ENCODE results near the gene ZC3HAV1.
"Not testable (repeated sequence)": the region's sequence is repeated elsewhere in the genome, so short reads cannot be mapped to it uniquely, and the experiment has no call there.

The ZC3HAV1 gene

GRCh38 chr7:139071680-139072079 is 37.8 kb downstream of the ZC3HAV1 start:
- Histone ChIP-seq H3K36me3 (replicated peaks) (peaks cover 63% of the 10 kb centered on the region), H3K4me3 (no peak overlapping the region), H3K9me3 (no peaks in the 10 kb centered on the region), H3K4me1 (no peaks in the 10 kb centered on the region), H3K27me3 (ENCODE audit: low read depth) (no peaks in the 10 kb centered on the region)
- in situ Hi-C loops (cut with MboI; ENCODE audit: low sequenced_read_pairs): loop anchor here (10.0 kb wide), 1 partner anchor 187 kb away; no protein-coding TSS in a partner anchor
- DNase-seq (ENCODE audit: low spot score in 2 of 2): no peak

- H3K36me3 ChIP-seq (replicated peaks): peaks cover 73% of the 10 kb centered on the region
- DNase-seq (ENCODE audit: low spot score in 2 of 2): no peak
- no peaks in the 10 kb centered on the region for H3K9me3 ChIP-seq
- in situ Hi-C loops (cut with MboI; ENCODE audit: low sequenced_read_pairs): no loop called here
- H3K4me1 ChIP-seq: no peaks in the 10 kb centered on the region
- H3K27me3 ChIP-seq (ENCODE audit: low read depth): no peaks in the 10 kb centered on the region
- no peak overlapping the region for H3K4me3 ChIP-seq
These were observed 40.7 kb downstream of the ZC3HAV1 start for GRCh38 chr7:139068544-139069399.

GRCh38 chr7:139066315-139066714 is 43.2 kb downstream of the ZC3HAV1 start:
- Histone ChIP-seq H3K4me3 (no peak overlapping the region), H3K36me3 (replicated peaks) (peaks cover 50% of the 10 kb centered on the region), H3K9me3 (no peaks in the 10 kb centered on the region), H3K27me3 (ENCODE audit: low read depth) (no peaks in the 10 kb centered on the region), H3K4me1 (no peaks in the 10 kb centered on the region)
- no peak for DNase-seq (ENCODE audit: low spot score in 2 of 2)
- in situ Hi-C loops (cut with MboI; ENCODE audit: low sequenced_read_pairs): no loop called here

GRCh38 chr7:139065323-139065722 is 44.2 kb downstream of the ZC3HAV1 start:
- H3K4me1 ChIP-seq: no peaks in the 10 kb centered on the region
- no peaks in the 10 kb centered on the region for H3K27me3 ChIP-seq (ENCODE audit: low read depth)
- in situ Hi-C loops (cut with MboI; ENCODE audit: low sequenced_read_pairs): no loop called here
- H3K36me3 ChIP-seq (replicated peaks): peaks cover 56% of the 10 kb centered on the region
- no peaks in the 10 kb centered on the region for H3K9me3 ChIP-seq
- no peak for DNase-seq (ENCODE audit: low spot score in 2 of 2)
- no peak overlapping the region for H3K4me3 ChIP-seq

- Histone ChIP-seq H3K36me3 (replicated peaks) (peaks cover 45% of the 10 kb centered on the region), H3K4me3 (no peak overlapping the region), H3K4me1 (no peaks in the 10 kb centered on the region)
These were observed 48.1 kb downstream of the ZC3HAV1 start for GRCh38 chr7:139061416-139061815.

DNA sequence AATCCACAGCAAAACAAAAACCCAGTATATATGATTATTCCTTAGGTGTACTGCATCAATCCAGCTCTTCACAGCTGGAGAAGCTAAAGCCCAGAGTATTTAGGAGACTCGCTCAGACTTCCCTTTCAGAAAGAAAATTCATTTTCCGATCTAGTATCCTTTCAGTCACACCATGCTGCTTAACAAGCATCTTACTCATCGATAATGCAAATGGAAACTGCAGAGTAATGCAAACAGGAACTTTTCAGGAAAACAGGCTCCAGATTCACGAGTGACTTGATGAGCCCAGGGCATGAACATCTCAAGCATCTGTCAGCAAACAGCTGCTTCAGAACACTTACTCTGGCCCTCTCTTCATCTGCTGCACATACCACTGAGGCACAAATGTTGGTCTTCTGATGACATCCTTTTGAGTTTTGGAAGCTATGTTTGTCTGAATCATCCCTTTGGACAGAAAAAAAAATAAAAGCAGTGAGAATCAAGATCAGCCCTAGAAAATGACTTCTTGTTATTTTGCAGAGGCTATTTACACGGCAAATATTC is 48.8 kb downstream of the ZC3HAV1 start:
- in situ Hi-C loops (cut with MboI; ENCODE audit: low sequenced_read_pairs): no loop called here
- Histone ChIP-seq H3K4me1 (no peaks in the 10 kb centered on the region), H3K27me3 (ENCODE audit: low read depth) (no peaks in the 10 kb centered on the region), H3K4me3 (no peak overlapping the region), H3K36me3 (replicated peaks) (peaks cover 42% of the 10 kb centered on the region), H3K9me3 (no peaks in the 10 kb centered on the region)
- DNase-seq (ENCODE audit: low spot score in 2 of 2): no peak

More at GRCh38 chr7:139061416-139061815, 48.1 kb downstream of the ZC3HAV1 start:
- no peak for DNase-seq (ENCODE audit: low spot score in 2 of 2)
- in situ Hi-C loops (cut with MboI; ENCODE audit: low sequenced_read_pairs): no loop called here
- H3K27me3 ChIP-seq (ENCODE audit: low read depth): no peaks in the 10 kb centered on the region
- no peaks in the 10 kb centered on the region for H3K9me3 ChIP-seq

- in situ Hi-C loops (cut with MboI; ENCODE audit: low sequenced_read_pairs): no loop called here
- Histone ChIP-seq H3K36me3 (replicated peaks) (peaks cover 45% of the 10 kb centered on the region), H3K9me3 (no peaks in the 10 kb centered on the region), H3K4me3 (no peak overlapping the region), H3K4me1 (no peaks in the 10 kb centered on the region), H3K27me3 (ENCODE audit: low read depth) (no peaks in the 10 kb centered on the region)
- DNase-seq (ENCODE audit: low spot score in 2 of 2): no peak
These were observed 49.6 kb downstream of the ZC3HAV1 start for GRCh38 chr7:139059905-139060304.

DNA sequence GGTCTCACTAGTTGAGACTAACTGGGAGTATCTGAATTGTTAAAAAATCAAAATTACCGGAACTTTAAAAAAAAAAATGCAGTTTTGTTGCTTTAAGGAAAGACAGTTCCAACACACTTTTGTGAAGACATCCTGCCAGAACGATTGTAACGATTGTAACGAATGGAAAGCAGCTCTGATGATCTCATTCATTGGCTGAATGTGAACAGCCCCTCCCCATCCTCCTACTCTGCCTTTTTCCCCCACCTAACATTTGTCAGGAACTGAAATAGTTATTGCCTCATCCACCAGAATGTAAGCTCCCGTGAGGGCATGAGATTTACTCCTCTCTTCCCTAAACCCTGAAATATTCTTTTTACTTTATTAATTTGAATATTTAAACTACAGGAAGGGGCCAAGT is 50.6 kb downstream of the ZC3HAV1 start:
- Histone ChIP-seq H3K36me3 (replicated peaks) (peaks cover 44% of the 10 kb centered on the region), H3K9me3 (no peaks in the 10 kb centered on the region)
- no peak for DNase-seq (ENCODE audit: low spot score in 2 of 2)

GRCh38 chr7:139055674-139056073 is 53.8 kb downstream of the ZC3HAV1 start:
- no peak overlapping the region for H3K4me3 ChIP-seq
- no peaks in the 10 kb centered on the region for H3K4me1 ChIP-seq
- no peaks in the 10 kb centered on the region for H3K27me3 ChIP-seq (ENCODE audit: low read depth)
- DNase-seq (ENCODE audit: low spot score in 2 of 2): no peak
- in situ Hi-C loops (cut with MboI; ENCODE audit: low sequenced_read_pairs): no loop called here
- no peaks in the 10 kb centered on the region for H3K9me3 ChIP-seq
- H3K36me3 ChIP-seq (replicated peaks): peaks cover 51% of the 10 kb centered on the region

More for the DNA sequence above, 50.6 kb downstream of the ZC3HAV1 start:
- Histone ChIP-seq H3K27me3 (ENCODE audit: low read depth) (no peaks in the 10 kb centered on the region), H3K4me3 (no peak overlapping the region), H3K4me1 (no peaks in the 10 kb centered on the region)
- in situ Hi-C loops (cut with MboI; ENCODE audit: low sequenced_read_pairs): no loop called here

- H3K4me3 ChIP-seq; H3K4me1 ChIP-seq; H3K27me3 ChIP-seq (ENCODE audit: low read depth); in situ Hi-C loops (cut with MboI; ENCODE audit: low sequenced_read_pairs); DNase-seq (ENCODE audit: low spot score in 2 of 2); H3K9me3 ChIP-seq: not testable (repeated sequence)
- peaks cover 46% of the 10 kb centered on the region for H3K36me3 ChIP-seq (replicated peaks)
These were observed 54.9 kb downstream of the ZC3HAV1 start for GRCh38 chr7:139054656-139055055.

DNA sequence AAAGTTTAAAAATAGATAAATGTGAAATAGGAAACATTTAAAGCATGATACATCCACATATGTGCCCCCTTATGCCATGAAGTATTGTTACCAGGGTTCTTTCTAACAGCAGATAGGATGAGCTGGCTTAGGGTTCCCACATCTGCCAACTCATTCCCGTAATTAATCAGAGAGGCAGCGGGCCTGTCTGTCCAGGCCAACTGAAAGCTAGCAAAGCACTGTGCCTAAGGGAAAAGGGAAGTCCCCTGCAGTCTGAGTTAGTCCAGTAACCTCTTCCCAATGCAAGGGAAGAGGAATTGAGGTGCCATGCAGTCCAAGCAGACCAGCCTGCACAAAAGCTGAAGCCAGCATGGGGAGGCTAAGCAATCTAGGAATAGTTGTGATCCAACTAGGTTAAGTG is 55.4 kb downstream of the ZC3HAV1 start:
- no peak overlapping the region for H3K4me3 ChIP-seq
- in situ Hi-C loops (cut with MboI; ENCODE audit: low sequenced_read_pairs): no loop called here
- H3K4me1 ChIP-seq: no peaks in the 10 kb centered on the region
- no peaks in the 10 kb centered on the region for H3K27me3 ChIP-seq (ENCODE audit: low read depth)
- peaks cover 40% of the 10 kb centered on the region for H3K36me3 ChIP-seq (replicated peaks)
- H3K9me3 ChIP-seq: no peaks in the 10 kb centered on the region
- no peak for DNase-seq (ENCODE audit: low spot score in 2 of 2)

DNA sequence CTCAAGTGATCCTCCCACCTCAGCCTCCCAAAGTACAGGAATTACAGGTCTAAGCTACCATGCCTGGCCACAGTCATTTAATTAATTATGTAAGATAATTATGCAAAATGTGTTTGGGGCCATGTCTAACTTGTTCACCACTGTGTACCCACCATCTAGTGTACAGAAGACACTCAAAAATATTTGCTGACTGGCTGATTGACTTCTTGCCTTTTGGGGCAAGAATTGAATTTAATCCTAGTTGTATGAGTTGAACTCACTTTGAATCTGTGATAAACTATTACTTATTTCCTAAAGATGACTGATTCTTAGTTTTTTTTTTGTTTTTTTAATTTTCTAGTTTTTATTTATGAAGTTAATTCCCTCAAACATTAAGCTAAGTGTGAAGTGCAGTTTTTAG is 57.9 kb downstream of the ZC3HAV1 start:
- no peak overlapping the region for H3K4me3 ChIP-seq
- peaks cover 39% of the 10 kb centered on the region for H3K36me3 ChIP-seq (replicated peaks)
- in situ Hi-C loops (cut with MboI; ENCODE audit: low sequenced_read_pairs): no loop called here
- no peaks in the 10 kb centered on the region for H3K4me1 ChIP-seq
- DNase-seq (ENCODE audit: low spot score in 2 of 2): no peak
- H3K27me3 ChIP-seq (ENCODE audit: low read depth): no peaks in the 10 kb centered on the region
- no peaks in the 10 kb centered on the region for H3K9me3 ChIP-seq

DNA sequence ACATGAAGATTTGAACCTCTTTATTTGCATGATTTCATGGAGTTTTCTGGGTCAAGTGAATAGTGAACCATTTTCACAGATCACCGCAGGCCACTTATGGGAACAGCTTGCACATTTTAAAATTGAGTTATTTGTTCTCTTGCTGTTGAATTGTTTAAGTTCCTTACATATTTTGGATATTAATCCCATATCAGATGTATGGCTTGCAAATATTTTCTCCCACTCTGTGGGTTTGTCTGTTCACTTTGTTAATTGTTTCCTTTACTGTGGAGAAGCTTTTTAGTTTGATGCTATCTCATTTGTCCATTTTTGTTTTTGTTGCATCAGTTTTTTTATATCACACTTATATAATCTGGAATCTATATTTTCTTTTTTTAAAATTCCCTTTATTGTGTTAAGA is 59.6 kb downstream of the ZC3HAV1 start:
- no peaks in the 10 kb centered on the region for H3K27me3 ChIP-seq (ENCODE audit: low read depth)
- peaks cover 44% of the 10 kb centered on the region for H3K36me3 ChIP-seq (replicated peaks)
- no peak overlapping the region for H3K4me3 ChIP-seq
- in situ Hi-C loops (cut with MboI; ENCODE audit: low sequenced_read_pairs): no loop called here
- H3K9me3 ChIP-seq: no peaks in the 10 kb centered on the region
- H3K4me1 ChIP-seq: no peaks in the 10 kb centered on the region
- DNase-seq (ENCODE audit: low spot score in 2 of 2): no peak

GRCh38 chr7:139049111-139049510 is 60.4 kb downstream of the ZC3HAV1 start:
- Histone ChIP-seq H3K4me3 (no peak overlapping the region), H3K27me3 (ENCODE audit: low read depth) (no peaks in the 10 kb centered on the region), H3K9me3 (no peaks in the 10 kb centered on the region), H3K4me1 (no peaks in the 10 kb centered on the region), H3K36me3 (replicated peaks) (peaks cover 43% of the 10 kb centered on the region)
- no peak for DNase-seq (ENCODE audit: low spot score in 2 of 2)
- in situ Hi-C loops (cut with MboI; ENCODE audit: low sequenced_read_pairs): no loop called here
